Activated naive CD8-positive, alpha-beta T cell treated with anti-CD3 and anti-CD28 coated beads, Interleukin-2, amount 50 U/mL, for 24 hours (primary cell): ENCODE measurements around the gene U2AF1L4.
A peak's percentile ranks its signal among the peaks of the same experiment; 100 is the strongest.

Experiments
- ATAC-seq: fragments of 150-1000 bp; cut with Tn5 transposase; one replicate; pipeline ENCODE4 v1.10.0; 2021
- DNase-seq: peaks from one replicate; pipeline ENCODE4 v3.0.0; 2021
- H3K27ac Mint-ChIP-seq: one replicate; pipeline ENCODE4 v1.8.0; 2021; ENCODE audit warnings: mild to moderate bottlenecking, mixed read lengths
- H3K27me3 Mint-ChIP-seq: one replicate; pipeline ENCODE4 v1.8.0; 2021; ENCODE audit warnings: mixed read lengths
- H3K36me3 Mint-ChIP-seq: one replicate; pipeline ENCODE4 v1.8.0; 2021; ENCODE audit warnings: low read depth, mixed read lengths
- H3K4me1 Mint-ChIP-seq: one replicate; pipeline ENCODE4 v1.8.0; 2021; ENCODE audit warnings: mixed read lengths
- H3K4me3 Mint-ChIP-seq: one replicate; pipeline ENCODE4 v1.8.0; 2021; ENCODE audit warnings: mild to moderate bottlenecking, moderate library complexity, mixed read lengths
- H3K9me3 Mint-ChIP-seq: one replicate; pipeline ENCODE4 v1.8.0; 2021; ENCODE audit warnings: mixed read lengths

Gene U2AF1L4

DNA sequence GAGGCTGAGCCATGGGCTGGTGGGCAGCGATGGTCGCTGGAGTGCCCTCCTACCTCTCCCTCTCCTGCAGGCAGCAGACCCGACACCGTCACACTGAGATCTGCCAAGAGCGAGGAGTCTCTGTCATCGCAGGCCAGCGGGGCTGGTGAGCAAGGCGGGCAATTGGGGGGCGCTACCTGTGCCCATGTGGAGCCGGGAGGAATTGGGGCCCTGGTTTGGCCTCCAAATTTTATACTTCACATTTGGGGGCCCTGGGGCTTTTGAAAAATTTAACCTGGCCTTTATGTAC, 40.1 kb upstream of the U2AF1L4 start:
- DNase-seq (no peak), ATAC-seq (no peak)
- Mint-ChIP-seq H3K36me3 (no peaks in the 10 kb centered on the region), H3K4me1 (no peaks in the 10 kb centered on the region), H3K27ac (no peak overlapping the region), H3K4me3 (no peak overlapping the region), H3K27me3 (no peaks in the 10 kb centered on the region), H3K9me3 (no peaks in the 10 kb centered on the region)

DNA sequence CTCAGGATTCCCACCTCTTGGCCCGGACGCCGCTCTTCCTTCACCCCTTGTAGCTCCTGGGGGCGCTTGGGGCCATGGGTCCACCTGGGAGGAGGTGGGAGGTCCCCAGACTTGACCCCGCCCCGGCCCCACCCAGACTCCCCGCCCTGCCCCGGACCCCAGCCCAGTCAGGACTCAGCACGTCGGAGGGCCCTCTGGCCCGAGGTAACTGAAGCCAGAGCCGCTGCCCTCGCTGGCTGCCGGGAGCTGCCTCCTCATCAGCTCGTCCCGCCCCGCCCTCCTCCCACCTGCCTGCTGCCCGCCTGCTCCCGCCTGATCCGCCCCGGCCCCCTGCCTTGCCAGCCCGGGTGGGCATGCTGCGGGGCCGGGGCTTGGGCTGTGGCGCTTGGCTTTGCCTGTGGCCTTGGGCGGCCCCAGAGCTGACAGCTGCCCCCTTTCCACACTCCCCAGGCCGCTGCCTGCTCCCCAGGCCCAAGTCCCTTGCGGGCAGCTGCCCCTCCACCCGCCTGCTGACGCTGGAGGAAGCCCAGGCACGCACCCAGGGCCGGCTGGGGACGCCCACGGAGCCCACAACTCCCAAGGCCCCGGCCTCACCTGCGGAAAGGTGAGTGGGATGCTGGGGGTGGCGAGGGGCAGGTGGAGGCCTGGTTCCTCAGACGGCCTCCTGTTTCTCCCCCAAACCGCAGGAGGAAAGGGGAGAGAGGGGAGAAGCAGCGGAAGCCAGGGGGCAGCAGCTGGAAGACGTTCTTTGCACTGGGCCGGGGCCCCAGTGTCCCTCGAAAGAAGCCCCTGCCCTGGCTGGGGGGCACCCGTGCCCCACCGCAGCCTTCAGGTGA, 39.5 kb upstream of the U2AF1L4 start:
- DNase-seq (no peak), ATAC-seq (no peak)
- Mint-ChIP-seq H3K27ac (no peak overlapping the region), H3K27me3 (no peaks in the 10 kb centered on the region), H3K4me3 (no peak overlapping the region), H3K4me1 (no peaks in the 10 kb centered on the region), H3K9me3 (no peaks in the 10 kb centered on the region), H3K36me3 (no peaks in the 10 kb centered on the region)

DNA sequence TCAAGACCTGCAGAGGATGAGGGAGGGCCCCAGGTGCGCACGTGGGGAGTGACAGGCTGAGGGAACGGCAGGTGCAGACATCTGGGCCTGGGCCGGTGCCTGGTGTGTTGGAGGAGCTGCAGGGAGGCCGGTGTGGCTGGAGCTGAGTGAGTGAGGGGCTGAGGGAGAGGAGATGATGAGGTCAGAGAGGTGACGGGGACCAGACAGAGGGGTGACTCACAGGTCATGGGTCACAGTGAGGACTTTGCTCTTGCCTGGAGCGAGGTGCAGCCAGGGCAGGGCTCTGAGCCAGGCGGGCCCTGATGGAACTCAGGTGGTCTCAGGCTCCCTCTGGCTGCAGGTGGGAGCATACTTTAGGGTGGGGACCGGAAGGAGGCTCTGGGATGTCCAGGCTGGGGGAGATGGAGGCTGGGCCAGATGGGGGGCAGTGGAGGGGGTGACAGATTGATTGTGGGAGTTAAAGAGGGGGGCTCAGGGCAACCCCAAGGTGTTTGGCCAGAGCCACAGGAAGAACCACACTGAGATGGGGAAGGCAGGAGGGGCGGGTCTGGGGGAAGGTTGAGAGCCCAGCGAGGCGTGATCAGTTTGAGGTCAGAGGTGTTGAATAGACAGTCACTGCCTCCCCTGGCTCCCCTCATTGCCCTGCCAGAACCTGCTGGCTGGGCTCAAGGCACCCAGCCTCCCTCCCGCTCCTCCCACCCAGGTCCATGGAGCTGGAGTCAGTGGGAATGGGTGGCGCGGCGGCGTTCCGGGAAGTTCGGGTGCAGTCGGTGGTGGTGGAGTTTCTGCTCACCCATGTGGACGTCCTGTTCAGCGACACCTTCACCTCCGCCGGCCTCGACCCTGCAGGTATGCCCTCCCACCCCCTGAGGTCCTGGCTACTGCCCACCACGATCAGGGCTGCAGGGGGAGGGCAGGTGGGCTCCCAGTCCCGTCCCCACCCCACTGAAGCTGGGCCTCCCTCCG, 38.5 kb upstream of the U2AF1L4 start:
- Mint-ChIP-seq H3K4me3 (no peak overlapping the region), H3K27ac (no peak overlapping the region), H3K9me3 (no peaks in the 10 kb centered on the region), H3K4me1 (no peaks in the 10 kb centered on the region), H3K27me3 (no peaks in the 10 kb centered on the region), H3K36me3 (no peaks in the 10 kb centered on the region)
- no peak for ATAC-seq
- DNase-seq: no peak

DNA sequence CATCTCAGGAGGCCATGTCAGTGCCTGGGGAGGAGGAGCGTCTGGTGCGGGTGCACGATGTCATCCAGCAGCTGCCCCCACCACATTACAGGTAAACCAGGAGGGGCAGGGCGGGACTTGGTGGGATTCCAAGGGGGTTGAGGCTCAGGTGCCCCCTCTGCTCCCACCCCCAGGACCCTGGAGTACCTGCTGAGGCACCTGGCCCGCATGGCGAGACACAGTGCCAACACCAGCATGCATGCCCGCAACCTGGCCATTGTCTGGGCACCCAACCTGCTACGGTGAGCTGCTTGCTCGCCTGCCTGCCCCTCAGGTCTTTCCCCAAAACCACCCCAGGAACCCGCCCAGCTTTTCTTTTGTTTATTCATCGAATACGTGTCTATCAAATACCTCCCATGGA, 37.4 kb upstream of the U2AF1L4 start:
- Mint-ChIP-seq H3K4me3 (no peak overlapping the region), H3K36me3 (no peaks in the 10 kb centered on the region), H3K27ac (no peak overlapping the region), H3K4me1 (no peaks in the 10 kb centered on the region), H3K9me3 (no peaks in the 10 kb centered on the region), H3K27me3 (no peaks in the 10 kb centered on the region)
- ATAC-seq (no peak), DNase-seq (no peak)

DNA sequence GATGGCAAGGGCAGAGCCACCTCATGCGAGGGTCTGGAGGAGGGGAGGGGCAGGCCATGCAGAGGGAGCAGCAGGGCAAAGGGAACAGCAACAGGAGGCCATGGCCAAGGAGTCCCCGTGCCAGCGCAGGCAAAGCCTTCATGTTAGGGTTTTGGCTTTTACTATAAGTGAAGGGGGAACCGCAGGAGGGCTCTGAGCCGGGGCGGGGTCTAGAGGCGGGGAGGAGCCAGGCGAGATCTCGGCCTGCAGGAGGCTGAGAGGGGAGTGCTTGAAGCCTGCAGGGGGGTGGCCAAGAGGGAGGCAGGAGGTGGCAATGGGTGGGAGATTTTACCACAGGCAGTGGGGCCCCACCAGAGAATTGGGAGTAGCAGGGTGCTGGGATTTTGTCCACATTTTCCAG, 36.4 kb upstream of the U2AF1L4 start:
- Mint-ChIP-seq H3K4me3 (no peak overlapping the region), H3K27me3 (no peaks in the 10 kb centered on the region), H3K4me1 (no peaks in the 10 kb centered on the region), H3K27ac (no peak overlapping the region), H3K9me3 (no peaks in the 10 kb centered on the region), H3K36me3 (no peaks in the 10 kb centered on the region)
- no peak for ATAC-seq
- no peak for DNase-seq

DNA sequence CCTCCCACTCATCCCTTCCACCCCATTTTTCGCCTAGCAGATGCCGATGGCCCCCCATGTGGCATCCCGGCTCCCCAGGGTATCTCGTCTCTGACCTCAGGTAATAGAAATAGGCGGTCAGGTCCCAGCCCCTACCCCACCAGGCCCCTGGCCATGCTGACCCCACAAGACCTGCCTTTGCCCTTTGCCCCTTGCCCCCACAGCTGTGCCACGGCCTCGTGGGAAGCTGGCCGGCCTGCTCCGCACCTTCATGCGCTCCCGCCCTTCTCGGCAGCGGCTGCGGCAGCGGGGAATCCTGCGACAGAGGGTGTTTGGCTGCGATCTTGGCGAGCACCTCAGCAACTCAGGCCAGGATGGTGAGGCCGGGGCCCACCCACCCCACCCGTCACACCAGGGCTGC, 35.5 kb upstream of the U2AF1L4 start:
- ATAC-seq: no peak
- H3K36me3 Mint-ChIP-seq: no peaks in the 10 kb centered on the region

DNA sequence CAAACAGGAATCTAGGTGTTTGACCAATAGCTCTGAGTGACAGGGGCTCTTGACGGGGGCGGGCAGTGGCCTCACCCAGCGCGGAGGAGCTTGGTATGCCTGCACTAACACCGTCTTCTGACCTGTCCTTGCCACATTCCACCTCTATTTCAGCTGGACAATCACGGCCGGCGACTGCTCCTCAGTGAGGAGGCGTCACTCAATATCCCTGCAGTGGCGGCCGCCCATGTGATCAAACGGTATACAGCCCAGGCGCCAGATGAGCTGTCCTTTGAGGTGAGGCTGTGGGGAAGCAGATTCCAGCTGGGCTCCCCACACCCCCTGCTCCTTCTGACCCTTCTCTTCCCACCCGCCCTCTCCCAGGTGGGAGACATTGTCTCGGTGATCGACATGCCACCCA, 34.8 kb upstream of the U2AF1L4 start:
- Mint-ChIP-seq H3K27me3 (no peaks in the 10 kb centered on the region), H3K9me3 (no peaks in the 10 kb centered on the region), H3K27ac (no peak overlapping the region), H3K36me3 (no peaks in the 10 kb centered on the region), H3K4me3 (no peak overlapping the region), H3K4me1 (peaks cover 3% of the 10 kb centered on the region)
- DNase-seq (no peak), ATAC-seq (no peak)

More for the DNA sequence above, 35.5 kb upstream of the U2AF1L4 start:
- Mint-ChIP-seq H3K9me3 (no peaks in the 10 kb centered on the region), H3K4me3 (no peak overlapping the region), H3K27me3 (no peaks in the 10 kb centered on the region), H3K27ac (no peak overlapping the region), H3K4me1 (peaks cover 2% of the 10 kb centered on the region)
- no peak for DNase-seq

DNA sequence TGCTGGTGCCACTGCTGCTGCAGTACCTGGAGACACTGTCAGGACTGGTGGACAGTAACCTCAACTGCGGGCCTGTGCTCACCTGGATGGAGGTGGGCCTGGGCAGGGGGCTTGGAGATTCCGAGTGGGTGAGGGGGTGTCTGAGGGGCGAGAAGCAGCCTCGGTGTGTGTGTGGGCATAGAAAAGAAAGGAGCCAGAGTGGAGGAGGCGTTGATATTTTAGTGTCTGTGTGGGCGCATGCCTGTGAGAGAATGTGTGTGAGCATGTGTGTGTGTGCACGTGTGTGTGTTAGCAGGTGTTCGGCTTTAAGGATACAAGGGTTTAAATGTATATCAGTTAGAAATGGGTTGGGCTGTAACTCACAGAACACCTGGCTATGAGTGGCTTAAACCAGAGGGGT, 33.8 kb upstream of the U2AF1L4 start:
- H3K27ac Mint-ChIP-seq: no peak overlapping the region
- no peaks in the 10 kb centered on the region for H3K36me3 Mint-ChIP-seq
- no peaks in the 10 kb centered on the region for H3K9me3 Mint-ChIP-seq
- ATAC-seq (no peak), DNase-seq (no peak)
- peaks cover 11% of the 10 kb centered on the region for H3K4me1 Mint-ChIP-seq
- H3K4me3 Mint-ChIP-seq: no peak overlapping the region
- no peaks in the 10 kb centered on the region for H3K27me3 Mint-ChIP-seq

DNA sequence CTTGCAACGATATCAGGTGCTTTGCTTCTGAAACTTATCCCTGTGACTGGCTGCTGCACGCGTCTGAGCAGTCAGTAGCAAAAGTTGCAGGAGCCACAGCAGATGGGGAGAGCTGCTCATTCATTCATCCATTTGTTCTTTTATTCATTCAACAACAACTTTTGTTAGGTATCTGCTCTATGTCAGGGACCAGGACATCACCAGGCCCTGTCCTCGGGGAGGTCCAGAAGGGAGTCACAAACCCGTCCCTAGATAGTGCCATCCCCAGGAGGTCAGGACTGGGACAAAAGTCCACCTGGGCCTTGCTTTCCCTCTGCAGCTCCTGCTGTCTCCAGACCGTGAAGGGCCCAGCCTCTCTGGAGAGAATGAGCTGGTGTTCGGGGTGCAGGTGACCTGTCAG, 32.7 kb upstream of the U2AF1L4 start:
- Mint-ChIP-seq H3K4me1 (peaks cover 11% of the 10 kb centered on the region), H3K27me3 (no peaks in the 10 kb centered on the region), H3K4me3 (no peak overlapping the region), H3K9me3 (no peaks in the 10 kb centered on the region), H3K27ac (no peak overlapping the region), H3K36me3 (no peaks in the 10 kb centered on the region)
- DNase-seq (no peak), ATAC-seq (no peak)

DNA sequence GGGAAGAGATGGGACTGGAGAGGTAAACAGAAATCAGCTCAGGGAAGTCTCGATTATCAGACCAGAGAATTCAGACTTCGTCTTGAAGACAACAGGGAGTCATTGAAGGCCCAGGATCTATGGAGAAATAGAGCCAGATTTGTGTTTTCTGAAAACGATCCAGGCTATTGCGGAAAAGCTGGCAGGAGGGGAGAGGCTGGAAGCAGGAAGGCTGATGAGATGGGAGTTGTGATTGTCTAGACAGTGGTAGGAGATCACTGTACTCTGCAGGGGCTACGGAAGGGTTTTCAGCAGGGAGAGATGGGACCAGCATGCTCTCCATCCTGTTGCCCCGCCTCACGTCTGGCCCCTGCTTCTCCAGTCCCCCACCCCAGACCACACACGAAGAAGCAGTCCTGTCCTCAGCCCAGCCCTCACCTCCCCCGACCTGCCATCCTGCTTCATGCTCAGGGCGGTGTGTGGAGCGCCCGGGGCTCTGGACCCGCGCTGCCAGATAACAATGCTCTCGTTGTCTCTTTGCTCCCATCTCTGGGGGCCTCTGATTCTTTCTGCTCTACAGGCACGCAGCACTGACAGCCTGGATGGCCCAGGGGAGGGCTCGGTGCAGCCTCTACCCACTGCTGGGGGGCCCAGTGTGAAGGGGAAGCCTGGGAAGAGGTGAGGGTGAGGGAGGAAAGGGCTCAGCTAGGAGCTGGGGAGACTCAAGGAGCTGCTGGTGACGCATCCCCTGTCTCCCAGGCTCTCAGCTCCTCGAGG, 32.0 kb upstream of the U2AF1L4 start:
- H3K4me3 Mint-ChIP-seq: no peak overlapping the region
- H3K27ac Mint-ChIP-seq: no peak overlapping the region
- no peaks in the 10 kb centered on the region for H3K27me3 Mint-ChIP-seq

DNA sequence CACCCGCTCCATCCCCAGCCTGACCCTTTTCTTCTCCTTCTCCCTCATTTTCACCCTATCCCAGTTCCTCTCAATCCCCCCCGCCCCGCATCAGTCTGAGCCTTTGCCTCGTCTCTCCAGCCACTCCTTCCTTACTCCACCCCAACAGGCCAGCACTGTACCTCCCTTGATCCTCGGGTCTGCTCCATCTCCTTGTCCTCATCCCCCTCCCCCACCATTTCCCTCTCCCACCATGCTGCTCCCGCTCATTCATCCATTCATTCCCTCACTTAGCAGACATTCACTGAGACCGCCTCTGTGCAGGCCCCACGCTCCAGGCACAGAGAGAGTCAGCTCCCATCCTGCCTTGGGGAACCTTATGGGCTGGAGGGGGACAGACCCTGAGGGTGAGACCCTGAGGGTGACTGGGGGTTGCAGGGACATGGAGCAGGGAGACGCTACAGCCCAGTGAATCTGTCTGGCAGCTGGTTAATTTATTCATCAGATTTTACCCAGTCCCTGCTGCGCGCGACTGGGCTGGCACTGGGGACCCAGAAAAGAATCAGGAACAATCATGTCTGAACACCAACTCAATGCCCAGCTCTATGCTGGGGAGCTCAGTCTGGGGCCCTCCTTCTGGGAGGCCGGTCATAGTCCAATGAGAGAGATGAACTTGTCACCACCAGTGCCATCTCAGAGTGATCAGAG, 31.0 kb upstream of the U2AF1L4 start:
- Mint-ChIP-seq H3K27me3 (no peaks in the 10 kb centered on the region), H3K4me3 (peak overlapping the region; percentile 72), H3K36me3 (no peaks in the 10 kb centered on the region), H3K9me3 (no peaks in the 10 kb centered on the region), H3K4me1 (peaks cover 11% of the 10 kb centered on the region), H3K27ac (peak overlapping the region; percentile 39)
- no peak for DNase-seq
- ATAC-seq: no peak

More for the DNA sequence above, 32.0 kb upstream of the U2AF1L4 start:
- no peak for DNase-seq
- H3K36me3 Mint-ChIP-seq: no peaks in the 10 kb centered on the region
- H3K9me3 Mint-ChIP-seq: no peaks in the 10 kb centered on the region
- H3K4me1 Mint-ChIP-seq: peaks cover 11% of the 10 kb centered on the region
- no peak for ATAC-seq

DNA sequence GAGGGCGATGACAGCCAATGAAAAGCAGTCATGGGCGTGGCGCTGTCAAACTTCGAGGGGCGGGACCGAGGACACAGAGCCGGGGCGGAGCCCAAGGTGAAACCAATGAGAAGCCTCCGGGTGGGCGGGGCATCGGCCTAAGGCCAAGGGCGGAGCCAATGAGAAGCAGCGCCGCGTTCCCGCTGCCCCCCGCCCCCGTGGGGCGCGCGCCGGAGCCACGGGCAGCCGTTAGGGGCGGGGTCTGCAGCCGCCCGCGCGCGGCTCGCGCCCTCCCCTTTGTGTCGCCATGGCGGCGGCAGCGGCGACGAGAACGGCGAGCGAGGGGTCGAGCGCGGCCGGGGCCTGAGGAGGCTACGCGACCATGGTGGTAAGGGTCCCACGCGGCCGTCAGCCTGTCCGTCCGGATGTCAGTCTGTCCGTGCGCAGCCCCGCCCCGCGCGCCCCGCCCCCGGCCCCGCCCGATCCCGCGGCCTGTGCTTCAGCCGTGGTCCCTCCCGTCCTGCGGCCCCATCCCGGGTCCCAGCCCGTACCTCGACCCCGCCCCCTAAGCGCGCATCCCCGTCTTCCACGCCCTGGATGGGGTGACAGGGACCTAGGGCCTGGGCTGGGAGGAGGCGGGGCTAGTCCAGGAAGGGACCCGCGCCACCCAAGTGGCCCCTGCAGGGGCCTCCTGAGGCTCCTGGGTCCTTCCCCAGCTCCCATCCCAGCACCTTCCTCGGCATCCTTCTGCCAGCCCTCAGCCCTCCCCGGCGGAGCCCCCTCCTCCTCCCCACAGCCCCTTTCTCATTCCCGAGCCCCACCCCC, 30.3 kb upstream of the U2AF1L4 start, which contains the start of gene ARHGAP33:
Gene ARHGAP33 (plus strand): TSS at position 267 of the 804 bp plus-strand sequence. CDS start 95 bp downstream, at position 362.
- ATAC-seq (peak; percentile 92), DNase-seq (peak; percentile 100)
- Mint-ChIP-seq H3K27ac (peak within 1 kb of the TSS; percentile 39), H3K4me3 (peak within 1 kb of the TSS; percentile 72), H3K4me1 (peaks cover 11% of the 10 kb centered on the region), H3K9me3 (no peaks in the 10 kb centered on the region), H3K36me3 (no peaks in the 10 kb centered on the region), H3K27me3 (no peaks in the 10 kb centered on the region)

DNA sequence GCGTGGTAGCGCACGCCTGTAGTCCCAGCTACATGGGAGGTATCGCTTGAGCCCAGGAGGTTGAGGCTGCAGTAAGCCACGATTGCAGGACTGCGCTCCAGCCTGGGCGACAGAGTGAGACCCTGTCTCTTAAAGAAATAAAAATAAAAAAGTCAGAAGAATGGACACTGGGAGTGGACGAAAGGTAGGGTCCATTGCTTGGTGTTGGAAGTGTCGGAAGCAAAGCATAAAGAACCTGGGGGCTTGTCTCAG, 29.8 kb upstream of the U2AF1L4 start:
- DNase-seq (no peak), ATAC-seq (no peak)
- H3K4me1 Mint-ChIP-seq: peaks cover 11% of the 10 kb centered on the region
- no peaks in the 10 kb centered on the region for H3K27me3 Mint-ChIP-seq
- no peaks in the 10 kb centered on the region for H3K9me3 Mint-ChIP-seq
- no peak overlapping the region for H3K27ac Mint-ChIP-seq
- peak overlapping the region; percentile 72 for H3K4me3 Mint-ChIP-seq
- H3K36me3 Mint-ChIP-seq: no peaks in the 10 kb centered on the region
